Activated naive CD8-positive, alpha-beta T cell treated with anti-CD3 and anti-CD28 coated beads for 36 hours (primary cell): ENCODE measurements around the gene ATG9B. TPM values are rescaled to one million over a fixed set of nuclear protein-coding genes. Genes with fewer than 3 reads are reported as not detected.
A peak's percentile ranks its signal among the peaks of the same experiment; 100 is the strongest.

Source experiments
- DNase-seq: peaks from one replicate; pipeline ENCODE4 v3.0.0; 2021
- H3K27ac Mint-ChIP-seq: one replicate; pipeline ENCODE4 v1.8.0; 2022; ENCODE audit warnings: mild to moderate bottlenecking, moderate library complexity, mixed read lengths
- H3K27me3 Mint-ChIP-seq: one replicate; pipeline ENCODE4 v1.8.0; 2022; ENCODE audit warnings: mild to moderate bottlenecking, mixed read lengths
- H3K36me3 Mint-ChIP-seq: one replicate; pipeline ENCODE4 v1.8.0; 2021; ENCODE audit warnings: mild to moderate bottlenecking, mixed read lengths
- H3K4me1 Mint-ChIP-seq: one replicate; pipeline ENCODE4 v1.8.0; 2021; ENCODE audit warnings: mixed read lengths
- H3K4me3 Mint-ChIP-seq: one replicate; pipeline ENCODE4 v1.8.0; 2022; ENCODE audit warnings: mild to moderate bottlenecking, moderate library complexity, mixed read lengths
- H3K9me3 Mint-ChIP-seq: one replicate; pipeline ENCODE4 v1.8.0; 2022; ENCODE audit warnings: mixed read lengths
- total RNA-seq, 2 experiments: library from RNA; stranded (reverse); gene quantifications; one replicate each; pipeline ENCODE4 v1.2.3, GENCODE V29; 2021

The ATG9B gene
- total RNA-seq, 2 experiments from 2014 or later = 12.3 TPM

GRCh38 chr7:150980663-150981062 lies 43.6 kb downstream of the ATG9B start:
- H3K27me3 Mint-ChIP-seq = peaks cover 73% of the 10 kb centered on the region

DNA sequence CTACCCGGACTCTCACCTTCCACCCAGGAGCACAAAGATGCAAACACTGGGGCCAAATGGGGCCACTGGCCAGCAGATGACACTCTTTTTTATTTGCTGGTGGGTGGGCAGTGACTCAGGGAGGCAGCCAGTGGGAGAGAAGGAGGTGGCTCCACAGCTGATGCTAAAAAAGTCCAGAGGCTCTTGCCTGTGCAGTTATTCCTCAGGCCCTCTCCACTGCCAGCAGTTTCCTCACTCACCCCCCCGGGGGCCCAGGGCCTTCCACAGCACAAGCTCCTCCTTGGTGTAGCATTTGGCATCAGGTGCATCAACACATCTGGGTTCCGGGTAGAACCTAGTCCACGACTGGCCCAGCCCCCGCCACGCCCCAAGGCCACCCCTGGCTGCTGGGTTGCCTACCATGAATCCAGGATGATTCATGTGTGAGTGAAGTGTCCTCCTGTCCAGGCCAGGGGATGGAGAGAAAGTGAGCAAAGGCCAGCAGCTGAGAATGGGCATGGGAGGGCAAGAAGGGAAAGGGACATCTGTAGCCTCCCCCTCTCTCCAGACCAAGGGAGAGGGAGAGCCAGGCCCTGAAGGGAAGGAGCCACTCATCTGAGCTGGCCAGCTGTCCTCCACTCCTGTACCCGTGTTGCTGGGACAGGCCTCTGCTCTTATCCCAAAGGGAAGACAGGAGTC lies 44.4 kb downstream of the ATG9B start:
- no peaks in the 10 kb centered on the region for H3K36me3 Mint-ChIP-seq
- no peak for DNase-seq
- peaks cover 19% of the 10 kb centered on the region for H3K4me1 Mint-ChIP-seq
- no peak overlapping the region for H3K27ac Mint-ChIP-seq
- no peak overlapping the region for H3K4me3 Mint-ChIP-seq
- H3K27me3 Mint-ChIP-seq = peaks cover 78% of the 10 kb centered on the region
- no peaks in the 10 kb centered on the region for H3K9me3 Mint-ChIP-seq

More at GRCh38 chr7:150980663-150981062, 43.6 kb downstream of the ATG9B start:
- DNase-seq = no peak
- H3K9me3 Mint-ChIP-seq = no peaks in the 10 kb centered on the region
- no peak overlapping the region for H3K4me3 Mint-ChIP-seq
- no peaks in the 10 kb centered on the region for H3K36me3 Mint-ChIP-seq
- no peak overlapping the region for H3K27ac Mint-ChIP-seq
- H3K4me1 Mint-ChIP-seq = peaks cover 17% of the 10 kb centered on the region

- no peaks in the 10 kb centered on the region for H3K9me3 Mint-ChIP-seq
- no peaks in the 10 kb centered on the region for H3K36me3 Mint-ChIP-seq
- H3K27me3 Mint-ChIP-seq = peaks cover 67% of the 10 kb centered on the region
- H3K4me1 Mint-ChIP-seq = peaks cover 23% of the 10 kb centered on the region
- no peak within 1 kb of the TSS for H3K27ac Mint-ChIP-seq
- H3K4me3 Mint-ChIP-seq = peak within 1 kb of the TSS; percentile 75
- peak; percentile 26 for DNase-seq
Measured at GRCh38 chr7:150978126-150978789, 46.0 kb downstream of the ATG9B start, which contains the start of gene KCNH2. Gene KCNH2 (minus strand): TSS chr7:150978321. CDS start chr7:150977913, 408 bp downstream.

DNA sequence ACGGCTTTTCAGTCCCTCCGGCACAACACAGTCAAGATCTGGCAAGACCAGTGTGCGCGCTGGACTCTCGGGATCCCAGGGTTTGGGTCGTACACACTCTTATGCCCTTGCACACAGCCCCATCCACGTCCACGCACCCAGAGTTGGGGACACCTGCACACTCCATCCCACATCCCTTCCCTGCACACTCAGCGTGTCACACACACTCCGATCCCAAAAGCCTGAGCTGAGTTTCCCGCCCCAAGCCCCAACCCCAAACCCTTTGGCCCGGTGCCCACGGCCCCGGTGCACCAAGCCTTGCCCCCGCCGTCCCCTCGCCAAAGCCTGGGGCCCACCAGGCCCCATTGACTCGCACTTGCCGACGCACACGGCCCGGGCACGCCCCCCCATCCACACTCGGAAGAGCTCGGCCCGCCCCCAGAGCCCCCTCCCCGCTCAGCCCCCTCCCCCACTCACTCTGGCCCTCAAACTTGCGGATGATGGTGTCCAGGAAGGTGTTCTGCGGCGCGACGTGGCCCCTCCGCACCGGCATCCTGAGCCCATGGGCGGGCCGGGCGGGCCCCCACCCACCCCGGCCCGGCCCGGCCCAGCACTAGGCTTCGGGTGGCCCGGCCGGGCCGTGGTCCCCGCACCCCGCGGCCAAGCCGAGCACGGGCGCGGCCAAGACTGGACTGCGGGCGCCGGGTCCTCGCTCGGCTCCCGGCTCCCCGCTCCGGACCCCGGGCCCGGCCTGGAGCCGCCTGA lies 46.7 kb downstream of the ATG9B start:
- no peaks in the 10 kb centered on the region for H3K36me3 Mint-ChIP-seq
- H3K9me3 Mint-ChIP-seq = no peaks in the 10 kb centered on the region
- DNase-seq = no peak
- peaks cover 60% of the 10 kb centered on the region for H3K27me3 Mint-ChIP-seq
- H3K4me3 Mint-ChIP-seq = peak overlapping the region; percentile 75
- peaks cover 20% of the 10 kb centered on the region for H3K4me1 Mint-ChIP-seq
- H3K27ac Mint-ChIP-seq = no peak overlapping the region

DNA sequence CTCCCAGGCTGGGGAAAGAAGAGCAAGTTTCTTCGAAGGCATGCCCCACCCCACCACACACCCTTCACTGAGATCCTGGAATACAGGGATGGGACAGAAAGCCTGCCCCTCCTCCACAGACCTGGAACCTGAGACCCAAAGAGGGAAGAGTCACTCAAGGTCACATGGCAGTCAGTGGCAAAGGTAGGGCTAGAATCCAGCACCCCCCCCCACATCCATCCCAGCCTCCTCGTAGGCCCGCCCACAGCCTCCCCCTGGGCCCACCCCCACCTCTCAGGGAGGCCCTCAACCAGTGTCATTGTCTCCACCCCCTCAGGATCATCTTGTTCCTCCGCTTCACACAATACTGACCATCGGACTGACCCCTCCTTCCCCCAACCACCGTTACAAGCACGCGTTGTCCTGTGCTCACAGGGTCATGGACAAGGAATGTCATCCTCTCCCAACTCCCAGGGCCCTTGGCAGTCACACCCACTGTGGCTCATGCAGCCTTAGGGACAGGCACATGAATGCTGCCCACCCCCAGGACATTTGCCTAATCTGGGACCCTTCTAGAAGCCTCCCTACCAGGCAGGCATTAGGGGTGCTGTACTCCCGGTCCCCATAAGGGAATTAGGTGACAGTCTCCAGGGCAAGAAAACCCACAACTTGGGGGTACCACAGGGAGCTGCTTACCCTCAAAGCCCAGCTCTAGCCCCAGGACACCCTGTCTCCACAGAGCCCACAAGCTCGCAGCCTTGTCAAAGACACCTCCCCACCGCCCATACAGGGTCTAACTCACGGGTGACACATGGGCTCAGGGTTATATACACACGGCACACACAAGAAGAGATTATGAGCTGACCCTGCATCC lies 47.5 kb downstream of the ATG9B start:
- H3K27me3 Mint-ChIP-seq = peaks cover 55% of the 10 kb centered on the region
- H3K4me1 Mint-ChIP-seq = peaks cover 20% of the 10 kb centered on the region
- H3K4me3 Mint-ChIP-seq = peak overlapping the region; percentile 75
- DNase-seq = no peak
- H3K36me3 Mint-ChIP-seq = no peaks in the 10 kb centered on the region
- H3K9me3 Mint-ChIP-seq = no peaks in the 10 kb centered on the region
- H3K27ac Mint-ChIP-seq = no peak overlapping the region

DNA sequence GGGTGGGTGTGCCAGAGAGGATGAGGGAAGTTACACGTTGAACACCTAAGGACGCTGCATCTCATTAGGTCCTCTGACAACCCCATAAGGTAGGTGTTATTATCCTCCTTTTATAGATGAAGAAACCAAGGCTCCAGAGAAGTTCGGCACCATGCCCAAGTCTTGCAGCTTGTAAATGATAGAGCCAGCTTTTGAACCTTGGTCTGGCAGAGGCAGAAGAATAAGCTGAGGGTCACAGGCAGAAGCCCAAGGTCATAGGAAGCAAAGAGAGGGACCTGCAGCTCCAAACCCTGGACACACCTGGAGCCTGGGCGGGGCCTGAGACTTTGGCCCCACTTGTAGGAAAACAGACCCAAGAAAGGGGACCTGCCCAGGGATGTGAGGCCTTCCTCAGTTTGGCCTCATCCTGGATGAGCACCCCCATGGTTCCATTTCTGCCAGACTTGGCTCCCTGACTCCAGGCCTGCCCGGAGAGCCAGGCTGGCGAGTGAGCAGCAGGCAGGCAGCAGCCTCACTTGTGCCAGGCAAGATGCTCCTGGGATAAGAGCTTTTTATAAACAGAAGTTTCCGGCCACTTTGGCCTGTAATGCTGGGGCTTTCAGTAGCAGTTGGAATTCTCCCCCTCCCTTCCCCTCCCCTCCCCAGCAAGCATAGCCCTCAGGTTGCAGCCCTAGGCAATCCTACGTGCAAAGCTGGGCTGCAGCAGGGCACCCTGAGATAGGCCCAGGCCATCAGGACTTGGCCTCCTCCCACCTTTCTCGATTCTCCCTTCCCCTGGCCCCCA lies 48.6 kb downstream of the ATG9B start:
- Mint-ChIP-seq H3K4me3 (peak overlapping the region; percentile 61), H3K27ac (no peak overlapping the region), H3K4me1 (peaks cover 20% of the 10 kb centered on the region), H3K36me3 (no peaks in the 10 kb centered on the region), H3K9me3 (no peaks in the 10 kb centered on the region), H3K27me3 (peaks cover 44% of the 10 kb centered on the region)
- DNase-seq = no peak

GRCh38 chr7:150974468-150975391 lies 49.6 kb downstream of the ATG9B start:
- H3K27ac Mint-ChIP-seq = peak overlapping the region; percentile 73

DNA sequence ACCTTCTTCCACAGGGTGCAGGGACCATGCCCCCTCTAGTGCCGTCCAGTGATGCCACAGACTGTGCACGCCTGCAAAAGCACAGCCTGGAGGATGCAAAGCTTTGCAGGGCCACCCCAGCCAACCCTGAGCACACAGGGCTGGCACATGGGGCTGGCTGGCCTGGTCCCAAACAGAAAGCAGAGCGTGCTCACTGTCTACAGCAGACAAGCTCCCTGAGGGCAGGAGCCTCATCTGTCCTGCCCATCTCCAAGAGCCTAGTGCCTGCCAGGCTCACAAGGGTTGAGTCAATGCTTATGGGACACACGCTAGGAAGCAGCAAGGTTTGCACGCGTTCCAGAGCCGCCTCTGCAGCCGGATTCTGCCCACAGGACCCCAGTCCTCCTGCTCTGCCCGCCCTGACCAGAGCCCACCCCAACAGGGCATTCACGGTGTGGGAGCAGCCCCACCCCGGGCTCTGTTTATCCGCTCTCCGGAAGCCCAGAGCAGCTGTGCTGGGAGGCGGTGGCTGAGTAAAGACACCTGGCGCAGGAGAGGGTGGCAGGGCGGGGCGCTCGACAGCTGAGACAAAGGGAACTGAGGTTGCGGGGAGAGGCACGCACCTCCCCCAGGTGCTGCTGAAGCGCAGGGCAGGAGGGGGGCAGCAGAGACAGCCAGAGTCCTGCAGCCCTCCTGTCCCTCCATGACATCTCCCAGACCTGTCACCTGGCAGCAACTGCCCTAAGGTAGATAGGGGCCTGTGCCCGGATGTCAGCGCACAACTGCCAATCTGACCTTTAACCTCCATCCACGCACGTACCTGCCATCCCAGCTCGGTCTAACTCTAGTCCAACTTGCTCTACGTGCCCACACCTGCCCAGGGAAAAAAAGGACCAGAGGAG lies 50.5 kb downstream of the ATG9B start:
- Mint-ChIP-seq H3K4me1 (peaks cover 19% of the 10 kb centered on the region), H3K27me3 (peaks cover 27% of the 10 kb centered on the region), H3K4me3 (peak overlapping the region; percentile 51), H3K9me3 (no peaks in the 10 kb centered on the region), H3K36me3 (no peaks in the 10 kb centered on the region), H3K27ac (no peak overlapping the region)
- peak; percentile 19 for DNase-seq

More at GRCh38 chr7:150974468-150975391, 49.6 kb downstream of the ATG9B start:
- peaks cover 34% of the 10 kb centered on the region for H3K27me3 Mint-ChIP-seq
- peaks cover 22% of the 10 kb centered on the region for H3K4me1 Mint-ChIP-seq
- peak overlapping the region; percentile 76 for H3K4me3 Mint-ChIP-seq
- H3K9me3 Mint-ChIP-seq = no peaks in the 10 kb centered on the region
- peak; percentile 74 for DNase-seq
- H3K36me3 Mint-ChIP-seq = no peaks in the 10 kb centered on the region

- peaks cover 16% of the 10 kb centered on the region for H3K4me1 Mint-ChIP-seq
- no peak overlapping the region for H3K4me3 Mint-ChIP-seq
- no peaks in the 10 kb centered on the region for H3K36me3 Mint-ChIP-seq
- no peaks in the 10 kb centered on the region for H3K9me3 Mint-ChIP-seq
- H3K27ac Mint-ChIP-seq = no peak overlapping the region
- peaks cover 21% of the 10 kb centered on the region for H3K27me3 Mint-ChIP-seq
- no peak for DNase-seq
Measured at GRCh38 chr7:150972741-150973140, 51.6 kb downstream of the ATG9B start.

DNA sequence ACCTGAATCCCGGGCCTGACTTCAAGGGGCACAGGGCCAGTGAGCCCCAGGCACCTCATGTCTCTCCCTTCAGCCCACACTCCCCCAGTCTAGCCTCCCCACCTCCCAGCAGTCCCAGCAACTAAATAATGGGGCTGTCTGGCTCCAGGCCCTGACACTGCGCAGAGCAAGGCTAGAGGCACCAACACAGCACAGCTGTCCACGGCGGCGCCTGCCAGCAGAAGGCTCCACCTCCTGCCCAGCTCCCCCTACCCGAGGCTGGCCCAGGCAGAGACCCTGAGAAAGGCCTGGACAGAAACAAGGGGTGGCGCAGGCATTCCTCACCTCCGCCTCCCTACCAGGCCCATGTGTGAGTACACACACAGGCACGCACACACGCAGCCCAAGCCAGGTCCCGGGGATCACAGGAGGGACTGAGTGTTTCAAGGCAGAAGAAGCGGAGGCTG lies 52.2 kb downstream of the ATG9B start:
- H3K4me1 Mint-ChIP-seq = peaks cover 12% of the 10 kb centered on the region
- H3K27ac Mint-ChIP-seq = no peak overlapping the region
- no peaks in the 10 kb centered on the region for H3K36me3 Mint-ChIP-seq
- DNase-seq = no peak
- H3K9me3 Mint-ChIP-seq = no peaks in the 10 kb centered on the region
- no peak overlapping the region for H3K4me3 Mint-ChIP-seq
- peaks cover 16% of the 10 kb centered on the region for H3K27me3 Mint-ChIP-seq

GRCh38 chr7:150971242-150972022 lies 52.9 kb downstream of the ATG9B start:
- Mint-ChIP-seq H3K36me3 (no peaks in the 10 kb centered on the region), H3K27ac (no peak overlapping the region), H3K4me1 (peaks cover 8% of the 10 kb centered on the region), H3K27me3 (peaks cover 10% of the 10 kb centered on the region), H3K4me3 (no peak overlapping the region), H3K9me3 (no peaks in the 10 kb centered on the region)
- DNase-seq = no peak

- no peak for DNase-seq
- Mint-ChIP-seq H3K27me3 (peaks cover 2% of the 10 kb centered on the region), H3K4me1 (peaks cover 8% of the 10 kb centered on the region), H3K36me3 (no peaks in the 10 kb centered on the region), H3K27ac (no peak overlapping the region), H3K4me3 (no peak overlapping the region), H3K9me3 (no peaks in the 10 kb centered on the region)
Measured at GRCh38 chr7:150970424-150970823, 53.9 kb downstream of the ATG9B start.
